ENCODE data around the gene TRAIP. TPM values are rescaled to one million over a fixed set of nuclear protein-coding genes. Genes with fewer than 3 reads are reported as not detected.
A peak's percentile ranks its signal among the peaks of the same experiment; 100 is the strongest.

The TRAIP gene
- total RNA-seq, 1 donor from 2014 or later, result 3.2 TPM

DNA sequence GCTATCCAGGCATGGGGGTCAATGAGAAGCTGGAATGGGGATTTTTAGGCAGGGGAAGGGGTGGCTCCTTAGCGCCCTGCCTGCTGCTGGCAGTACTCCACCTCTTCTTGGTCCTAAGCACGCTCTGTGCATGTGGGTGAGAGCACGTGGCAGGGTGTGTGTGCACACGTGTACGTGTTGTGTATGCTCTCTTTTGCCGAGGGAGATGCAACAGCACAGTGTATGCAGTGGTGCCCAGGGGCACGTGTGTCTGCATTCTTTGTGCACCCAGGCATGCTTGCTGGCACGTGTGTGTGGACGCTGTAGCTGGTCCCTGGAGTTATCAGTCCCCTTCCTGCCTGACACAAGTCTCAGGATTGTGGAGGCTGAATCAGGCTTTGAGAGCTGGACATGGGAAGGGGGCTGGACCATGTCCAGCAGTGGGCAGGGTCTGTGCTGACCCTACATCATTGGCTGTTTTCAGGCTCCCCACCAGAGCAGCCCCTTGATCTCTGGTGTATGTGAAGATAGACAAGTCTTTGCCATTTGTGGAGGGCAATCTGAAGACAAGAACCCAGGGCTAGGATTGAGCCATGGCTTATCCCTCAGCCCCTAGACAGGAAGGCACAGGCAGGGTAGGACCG is 15.3 kb upstream of the TRAIP start:
- no peaks in the 10 kb centered on the region for H3K4me1 ChIP-seq (ENCODE audit: insufficient read depth, low read length)
- TF ChIP-seq, protein P1, sequence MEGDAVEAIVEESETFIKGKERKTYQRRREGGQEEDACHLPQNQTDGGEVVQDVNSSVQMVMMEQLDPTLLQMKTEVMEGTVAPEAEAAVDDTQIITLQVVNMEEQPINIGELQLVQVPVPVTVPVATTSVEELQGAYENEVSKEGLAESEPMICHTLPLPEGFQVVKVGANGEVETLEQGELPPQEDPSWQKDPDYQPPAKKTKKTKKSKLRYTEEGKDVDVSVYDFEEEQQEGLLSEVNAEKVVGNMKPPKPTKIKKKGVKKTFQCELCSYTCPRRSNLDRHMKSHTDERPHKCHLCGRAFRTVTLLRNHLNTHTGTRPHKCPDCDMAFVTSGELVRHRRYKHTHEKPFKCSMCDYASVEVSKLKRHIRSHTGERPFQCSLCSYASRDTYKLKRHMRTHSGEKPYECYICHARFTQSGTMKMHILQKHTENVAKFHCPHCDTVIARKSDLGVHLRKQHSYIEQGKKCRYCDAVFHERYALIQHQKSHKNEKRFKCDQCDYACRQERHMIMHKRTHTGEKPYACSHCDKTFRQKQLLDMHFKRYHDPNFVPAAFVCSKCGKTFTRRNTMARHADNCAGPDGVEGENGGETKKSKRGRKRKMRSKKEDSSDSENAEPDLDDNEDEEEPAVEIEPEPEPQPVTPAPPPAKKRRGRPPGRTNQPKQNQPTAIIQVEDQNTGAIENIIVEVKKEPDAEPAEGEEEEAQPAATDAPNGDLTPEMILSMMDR (IDR thresholded peaks at IDR 0.05; ENCODE audit: insufficient read depth, low read depth, low read length), result no peak
- no peak for TF ChIP-seq EZH2 (IDR thresholded peaks at IDR 0.05; ENCODE audit: insufficient read depth, low read length)
- no peaks in the 10 kb centered on the region for H3K36me3 ChIP-seq (ENCODE audit: insufficient read depth, low read length)
- H3K4me2 ChIP-seq (ENCODE audit: low read length), result no peak overlapping the region
- no peak overlapping the region for H3K4me3 ChIP-seq (ENCODE audit: insufficient read depth, low read depth, low read length)
- H3K27ac Mint-ChIP-seq (ENCODE audit: unreplicated experiment), result no peak overlapping the region
- H3K9ac ChIP-seq (ENCODE audit: low read length), result no peak overlapping the region
- peaks cover 3% of the 10 kb centered on the region for H3K36me3 Mint-ChIP-seq (ENCODE audit: low read depth, unreplicated experiment)
- no peak overlapping the region for H3K27ac ChIP-seq (ENCODE audit: low read depth, low read length)
- no peak overlapping the region for H2AFZ ChIP-seq (ENCODE audit: low read depth, low read length)
- peaks cover 57% of the 10 kb centered on the region for H3K27me3 Mint-ChIP-seq (ENCODE audit: low read depth, unreplicated experiment)
- DNase-seq (ENCODE audit: low read depth), result no peak
- no peaks in the 10 kb centered on the region for H3K4me1 Mint-ChIP-seq (ENCODE audit: low read depth, unreplicated experiment)
- no peak overlapping the region for H3K4me3 Mint-ChIP-seq (ENCODE audit: unreplicated experiment)
- no peaks in the 10 kb centered on the region for H3K79me2 ChIP-seq (ENCODE audit: insufficient read depth, low read length)
- no peaks in the 10 kb centered on the region for H4K20me1 ChIP-seq (ENCODE audit: insufficient read depth, low read length)
- FAIRE-seq, result no peak
- peaks cover 6% of the 10 kb centered on the region for H3K9me3 Mint-ChIP-seq (ENCODE audit: unreplicated experiment)
- peaks cover 20% of the 10 kb centered on the region for H3K27me3 ChIP-seq (ENCODE audit: insufficient read depth, low read length)
- H3K9me3 ChIP-seq (ENCODE audit: insufficient read depth, low read depth, low read length), result no peaks in the 10 kb centered on the region

DNA sequence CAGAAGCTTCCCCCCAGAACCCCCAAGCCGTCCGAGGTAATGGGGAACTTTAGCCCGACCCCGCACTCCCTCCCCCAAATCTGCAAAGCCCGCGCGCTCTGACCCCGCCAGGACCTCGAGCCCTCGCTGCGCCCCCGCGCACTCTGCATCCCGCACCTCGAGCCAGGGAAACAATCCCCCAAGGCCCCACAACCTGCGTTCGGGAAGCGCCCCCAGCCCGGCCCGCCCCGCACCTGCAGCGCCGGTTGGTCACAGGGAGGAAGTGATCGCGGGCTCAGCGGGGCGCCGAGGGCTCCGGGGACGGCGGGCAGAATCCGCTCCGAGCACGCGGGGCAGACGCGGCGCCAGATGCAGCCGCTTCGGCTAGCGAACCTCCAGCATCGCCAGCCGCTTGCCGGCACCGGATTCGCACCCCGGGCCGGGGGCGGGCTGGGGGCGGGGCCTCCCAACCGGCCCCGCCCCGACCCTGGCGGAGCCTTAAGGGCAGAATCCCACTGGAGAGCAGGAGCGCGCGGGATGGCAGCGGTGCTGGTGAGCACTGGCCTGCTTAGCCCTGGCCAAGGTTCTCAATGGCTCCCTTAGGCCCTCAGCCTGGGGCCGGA is 13.3 kb upstream of the TRAIP start, which contains the start of gene CAMKV:
TSS of gene CAMKV (minus strand) at position 382 of the 602 bp plus-strand sequence. CDS start 7,518 bp downstream, outside the sequence.
- H3K9me3 Mint-ChIP-seq (ENCODE audit: unreplicated experiment), result no peaks in the 10 kb centered on the region
- no peak for DNase-seq (ENCODE audit: low read depth)
- no peak within 1 kb of the TSS for H3K4me3 Mint-ChIP-seq (ENCODE audit: unreplicated experiment)
- Histone ChIP-seq H2AFZ (ENCODE audit: low read depth, low read length) (no peak within 1 kb of the TSS), H3K79me2 (ENCODE audit: insufficient read depth, low read length) (no peaks in the 10 kb centered on the region), H3K27ac (ENCODE audit: low read depth, low read length) (no peak within 1 kb of the TSS), H4K20me1 (ENCODE audit: insufficient read depth, low read length) (no peaks in the 10 kb centered on the region), H3K4me1 (ENCODE audit: insufficient read depth, low read length) (no peaks in the 10 kb centered on the region), H3K27me3 (ENCODE audit: insufficient read depth, low read length) (peaks cover 20% of the 10 kb centered on the region), H3K4me3 (ENCODE audit: insufficient read depth, low read depth, low read length) (no peak within 1 kb of the TSS), H3K36me3 (ENCODE audit: insufficient read depth, low read length) (no peaks in the 10 kb centered on the region), H3K4me2 (ENCODE audit: low read length) (peak within 1 kb of the TSS; percentile 71), H3K9me3 (ENCODE audit: insufficient read depth, low read depth, low read length) (no peaks in the 10 kb centered on the region), H3K9ac (ENCODE audit: low read length) (no peak within 1 kb of the TSS)
- FAIRE-seq, result no peak
- TF ChIP-seq, protein P1 (IDR thresholded peaks at IDR 0.05; ENCODE audit: insufficient read depth, low read depth, low read length), result no peak
- peak; percentile 70 for TF ChIP-seq EZH2 (IDR thresholded peaks at IDR 0.05; ENCODE audit: insufficient read depth, low read length)
- H3K27ac Mint-ChIP-seq (ENCODE audit: unreplicated experiment), result no peak within 1 kb of the TSS
- peaks cover 54% of the 10 kb centered on the region for H3K27me3 Mint-ChIP-seq (ENCODE audit: low read depth, unreplicated experiment)
- H3K4me1 Mint-ChIP-seq (ENCODE audit: low read depth, unreplicated experiment), result no peaks in the 10 kb centered on the region
- no peaks in the 10 kb centered on the region for H3K36me3 Mint-ChIP-seq (ENCODE audit: low read depth, unreplicated experiment)

All from astrocyte (in vitro differentiated cells and primary cell).